Gastroesophageal sphincter (tissue), 4 donors: ENCODE data around the gene DEDD. TPM values are rescaled to one million over a fixed set of nuclear protein-coding genes. Genes with fewer than 3 reads are reported as not detected.

Experiments used
- ATAC-seq: fragments of 150-250 bp; one replicate; pipeline ENCODE4 v1.9.1; 2016; ENCODE audit warnings: mild to moderate bottlenecking, moderate library complexity
- H3K27ac ChIP-seq, 4 donors: fragments of 200-600 bp; sonication (generic) in 3 of 4; 1 replicate in 3 of 4; 2 replicates in 1 of 4; pipeline ENCODE4 v1.5.1; 2016 to 2019
- H3K27me3 ChIP-seq: fragments of 200-600 bp; sonication (generic); one replicate; pipeline ENCODE4 v1.5.1; 2019
- H3K36me3 ChIP-seq, 2 donors: fragments of 200-600 bp; sonication (generic); one replicate each; pipeline ENCODE4 v1.5.1; 2019; ENCODE audit warnings: control low read depth in 1 of 2
- H3K4me1 ChIP-seq, 3 donors: fragments of 200-600 bp; sonication (generic); 1 replicate in 2 of 3; 2 replicates in 1 of 3; pipeline ENCODE4 v1.5.1; 2016 to 2019; ENCODE audit warnings: control low read depth in 2 of 3
- H3K4me3 ChIP-seq, 2 donors: fragments of 200-600 bp; sonication (generic); one replicate each; pipeline ENCODE4 v1.5.1; 2019; ENCODE audit warnings: mild to moderate bottlenecking in 1 of 2, moderate library complexity in 1 of 2
- H3K9me3 ChIP-seq, 3 donors: fragments of 200-600 bp; sonication (generic); one replicate each; pipeline ENCODE4 v1.5.1; 2017 to 2019; ENCODE audit warnings: control low read depth in 2 of 3
- CTCF ChIP-seq, 4 experiments: fragments of 200-600 bp in 2 of 4; fragments of 450-650 bp in 2 of 4; sonication (generic) in 1 of 4; IDR thresholded peaks; one replicate each; pipeline ENCODE4 v1.5.1; 2017 to 2019; ENCODE audit warnings: antibody characterized with exemption in 4 of 4, mild to moderate bottlenecking in 2 of 4, moderate library complexity in 2 of 4
- EP300 ChIP-seq: sonication (generic); formaldehyde crosslinking; IDR thresholded peaks from one replicate; pipeline ENCODE4 v1.6.1; 2017; ENCODE audit warnings: antibody characterized with exemption, mild to moderate bottlenecking
- POLR2A ChIP-seq, 2 donors: fragments of 450-650 bp; IDR thresholded peaks; one replicate each; pipeline ENCODE4 v1.6.1; 2017; ENCODE audit warnings: antibody characterized with exemption in 2 of 2, mild to moderate bottlenecking in 2 of 2, moderate library complexity in 1 of 2
- POLR2AphosphoS5 ChIP-seq: sonication (generic); formaldehyde crosslinking; IDR thresholded peaks from one replicate; pipeline ENCODE4 v1.6.1; 2017; ENCODE audit warnings: antibody characterized with exemption
- WGBS, 2 donors: methylation state at CpG; one replicate each; pipeline ENCODE4 v1.1.5; 2018; ENCODE audit warnings: low coverage in 1 of 2; 5-methylcytosine and 5-hydroxymethylcytosine counted together
- total RNA-seq, 4 donors: library from RNA; depleted of rRNA; stranded (reverse); fragments of >200 nt; gene quantifications; one replicate each; pipeline ENCODE4 v1.1.0, GENCODE V29; 2016

The DEDD gene
- total RNA-seq, 4 donors from 2014 or later: 34.2 to 54.4 (median 41.7) TPM

- Histone ChIP-seq H3K4me3 (no peak overlapping the region), H3K27me3 (no peaks in the 10 kb centered on the region), H3K27ac (no peak overlapping the region), H3K36me3 (peaks cover 0 to 19% of the 10 kb centered on the region in 2 donors), H3K9me3 (no peaks in the 10 kb centered on the region), H3K4me1 (peaks cover 3 to 57% (median 25%) of the 10 kb centered on the region in 3 donors)
- 100% methylated on average over 1 of the region's 1 CpG for WGBS, 2 donors
- TF ChIP-seq POLR2A (IDR thresholded peaks at IDR 0.05): no peak
- TF ChIP-seq EP300: no peak
- TF ChIP-seq CTCF (IDR thresholded peaks at IDR 0.05): no peak
- no peak for TF ChIP-seq POLR2AphosphoS5
- ATAC-seq: no peak
These were observed 18.6 kb downstream of the DEDD start for GRCh38 chr1:161113915-161114314.

GRCh38 chr1:161111527-161111926 lies 20.9 kb downstream of the DEDD start:
- no peak overlapping the region for H3K27ac ChIP-seq
- no peak overlapping the region for H3K4me3 ChIP-seq
- H3K27me3 ChIP-seq: no peaks in the 10 kb centered on the region
- WGBS, 2 donors: 74 to 75% methylated on average over 2 of the region's 2 CpGs
- H3K9me3 ChIP-seq: no peaks in the 10 kb centered on the region
- H3K4me1 ChIP-seq: peaks cover 0 to 44% (median 14%) of the 10 kb centered on the region in 3 donors
- H3K36me3 ChIP-seq: peaks cover 0 to 21% of the 10 kb centered on the region in 2 donors
- ATAC-seq: no peak
- no peak for TF ChIP-seq POLR2A (IDR thresholded peaks at IDR 0.05)
- TF ChIP-seq EP300: no peak
- no peak for TF ChIP-seq CTCF (IDR thresholded peaks at IDR 0.05)
- TF ChIP-seq POLR2AphosphoS5: no peak

GRCh38 chr1:161111117-161111516 lies 21.4 kb downstream of the DEDD start:
- no peak for TF ChIP-seq POLR2AphosphoS5
- TF ChIP-seq CTCF (IDR thresholded peaks at IDR 0.05): no peak
- TF ChIP-seq EP300: no peak
- TF ChIP-seq POLR2A (IDR thresholded peaks at IDR 0.05): no peak
- WGBS, 2 donors: no CpG with 5 or more reads among the region's 3 CpGs
- no peaks in the 10 kb centered on the region for H3K27me3 ChIP-seq
- no peaks in the 10 kb centered on the region for H3K9me3 ChIP-seq
- ATAC-seq: no peak
- H3K27ac ChIP-seq: no peak overlapping the region
- H3K36me3 ChIP-seq: peaks cover 0 to 21% of the 10 kb centered on the region in 2 donors
- no peak overlapping the region for H3K4me3 ChIP-seq
- peaks cover 0 to 39% (median 10%) of the 10 kb centered on the region in 3 donors for H3K4me1 ChIP-seq

- Histone ChIP-seq H3K36me3 (peaks cover 0 to 25% of the 10 kb centered on the region in 2 donors), H3K4me3 (no peak overlapping the region), H3K4me1 (no peaks in the 10 kb centered on the region), H3K9me3 (no peaks in the 10 kb centered on the region), H3K27ac (no peak overlapping the region), H3K27me3 (no peaks in the 10 kb centered on the region)
- WGBS, 2 donors: 100% methylated on average over 1 of the region's 1 CpG
- no peak for TF ChIP-seq POLR2AphosphoS5
- no peak for TF ChIP-seq POLR2A (IDR thresholded peaks at IDR 0.05)
- no peak for TF ChIP-seq CTCF (IDR thresholded peaks at IDR 0.05)
- TF ChIP-seq EP300: no peak
- ATAC-seq: no peak
These were observed 26.0 kb downstream of the DEDD start for GRCh38 chr1:161106431-161106830.

GRCh38 chr1:161100556-161100955 lies 31.9 kb downstream of the DEDD start:
- Histone ChIP-seq H3K27me3 (no peaks in the 10 kb centered on the region), H3K27ac (no peak overlapping the region), H3K9me3 (no peaks in the 10 kb centered on the region), H3K4me1 (peaks cover 0 to 27% (median 14%) of the 10 kb centered on the region in 3 donors), H3K4me3 (no peak overlapping the region), H3K36me3 (peaks cover 0 to 32% of the 10 kb centered on the region in 2 donors)
- TF ChIP-seq POLR2A (IDR thresholded peaks at IDR 0.05) (no peak), EP300 (no peak), CTCF (IDR thresholded peaks at IDR 0.05) (no peak), POLR2AphosphoS5 (no peak)
- no peak for ATAC-seq
- 17 to 30% methylated on average over 2 of the region's 2 CpGs for WGBS, 2 donors
